ENCODE results near the gene STAC3. TPM values are rescaled to one million over a fixed set of nuclear protein-coding genes. Genes with fewer than 3 reads are reported as not detected.

The STAC3 gene
- total and polyA plus RNA-seq, 10 of the 15 experiments (the other 5 are each of a cell fraction or from before 2014, with no cell fraction given), result 0.49 to 9.9 (median 3.8) TPM

DNA sequence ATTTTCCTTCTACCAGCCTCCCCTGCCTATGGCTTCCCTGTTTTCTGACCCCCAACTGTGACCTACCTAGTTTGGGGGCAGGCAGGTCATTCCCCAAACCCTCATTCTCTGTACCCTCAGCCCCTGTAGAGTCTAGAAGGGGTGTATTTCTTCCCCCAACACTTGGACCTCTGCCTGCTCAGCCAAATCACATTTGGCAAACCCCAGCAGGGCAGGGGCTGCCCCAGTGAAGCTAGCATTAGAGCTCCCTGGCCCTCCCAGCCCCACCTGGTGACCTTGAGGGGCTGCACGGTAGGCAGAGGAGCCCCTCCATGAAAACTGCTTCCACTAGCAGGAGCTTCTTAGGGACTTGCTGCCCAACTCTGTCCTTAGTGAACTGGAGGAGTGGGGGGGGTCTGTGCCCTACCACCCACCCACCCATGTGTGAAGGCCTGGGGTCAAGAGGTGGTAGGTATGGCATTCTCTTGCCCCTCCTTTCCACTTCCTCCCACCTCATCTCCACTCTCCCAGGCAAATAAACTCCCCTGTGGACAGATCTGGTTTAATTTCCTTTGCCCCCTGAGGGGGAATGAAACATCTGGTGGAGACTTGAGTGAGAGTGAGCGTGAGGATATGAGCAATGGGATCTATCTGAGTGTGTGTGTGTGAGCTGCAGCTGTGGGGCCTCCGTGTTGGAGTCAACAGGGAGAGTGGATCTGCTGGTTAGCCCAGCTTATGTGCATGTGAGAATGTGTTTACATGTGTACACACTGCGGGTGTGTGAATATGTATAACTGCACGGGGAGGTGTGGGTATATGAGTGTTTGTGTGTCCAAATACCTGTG, 32.7 kb downstream of the STAC3 start (continued):
- TF ChIP-seq E4F1 (IDR thresholded peaks at IDR 0.05; ENCODE audit: borderline replicate concordance, partially characterized antibody), result no peak
- TF ChIP-seq ATF7 (IDR thresholded peaks at IDR 0.05; ENCODE audit: low read depth), result no peak
- TF ChIP-seq ZNF217 (IDR thresholded peaks at IDR 0.05), result no peak
- no peak for TF ChIP-seq CEBPZ (IDR thresholded peaks at IDR 0.05; ENCODE audit: low read depth, low read length)
- TF ChIP-seq TBL1XR1 (IDR thresholded peaks at IDR 0.05; ENCODE audit: low read depth, low read length), result no peak
- TF ChIP-seq YY1 (IDR thresholded peaks at IDR 0.05; ENCODE audit: low read depth, low read length), result no peak
- TF ChIP-seq POLR2AphosphoS2 (IDR thresholded peaks at IDR 0.05; ENCODE audit: low read depth, low read length), result no peak
- no peak for TF ChIP-seq IKZF1 (conservative IDR thresholded peaks at IDR 0.05)
- no peak for TF ChIP-seq ZNF384 (IDR thresholded peaks at IDR 0.05; ENCODE audit: borderline replicate concordance, low read depth, low read length)
- TF ChIP-seq MXI1 (IDR thresholded peaks at IDR 0.05; ENCODE audit: low read depth, low read length), result no peak
- TF ChIP-seq GATAD2B (conservative IDR thresholded peaks at IDR 0.05; ENCODE audit: low read depth), result no peak

Measured in GM12878 (cell line).